Measurements from ENCODE around the gene HNRNPLL. TPM values are rescaled to one million over a fixed set of nuclear protein-coding genes. Genes with fewer than 3 reads are reported as not detected.
A peak's percentile ranks its signal among the peaks of the same experiment; 100 is the strongest.

Gene HNRNPLL
- total and polyA plus RNA-seq, 2 experiments from 2014 or later, result 42.5 to 53.4 TPM

DNA sequence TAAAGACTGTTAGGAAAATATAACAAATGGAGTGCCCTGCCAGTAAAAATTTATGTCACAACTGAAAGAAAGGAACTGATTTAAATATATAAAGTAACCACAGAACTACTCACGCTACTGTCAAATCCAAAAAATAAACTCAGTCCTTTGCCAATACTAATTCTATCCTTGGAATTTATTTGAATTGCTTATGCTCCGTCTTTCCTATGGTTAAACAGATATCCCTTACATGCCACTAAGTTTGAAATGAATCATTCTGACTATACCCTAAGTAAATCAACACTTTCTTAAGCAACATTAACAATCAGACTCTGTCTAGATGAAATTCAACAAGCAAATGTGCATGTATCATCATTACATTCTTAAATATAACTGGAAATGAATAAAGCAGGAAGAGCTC, 9.8 kb downstream of the HNRNPLL start:
- Mint-ChIP-seq H3K27me3 (ENCODE audit: insufficient read depth, low read depth, poor library complexity) (peaks cover 2% of the 10 kb centered on the region), H3K9me3 (no peaks in the 10 kb centered on the region), H3K36me3 (ENCODE audit: low read depth) (peaks cover 9% of the 10 kb centered on the region; the same call in 2 of the 3 replicates), H3K27ac (0 out of 2 replicates have a peak overlapping the region, but pooled peaks have one; percentile 25), H3K4me1 (peaks cover 46% of the 10 kb centered on the region), H3K4me3 (no peak overlapping the region)
- Histone ChIP-seq H3K4me2 (no peak overlapping the region), H3F3A (replicated peaks; ENCODE audit: low read depth) (no peaks in the 10 kb centered on the region), H3K27me3 (ENCODE audit: insufficient read depth) (no peaks in the 10 kb centered on the region), H3K27ac (ENCODE audit: low read depth) (no peak overlapping the region), H4K20me1 (replicated peaks; ENCODE audit: insufficient read depth) (peaks cover 40% of the 10 kb centered on the region), H2AFZ (no peak overlapping the region), H3K79me2 (replicated peaks; ENCODE audit: insufficient read depth) (peaks cover 100% of the 10 kb centered on the region), H3K9me2 (ENCODE audit: insufficient read depth) (no peaks in the 10 kb centered on the region), H3K36me3 (ENCODE audit: insufficient read depth) (no peaks in the 10 kb centered on the region), H3K4me1 (ENCODE audit: insufficient read depth) (peaks cover 12% of the 10 kb centered on the region), H3K4me3 (no peak overlapping the region)
- DNase-seq (ENCODE audit: low spot score), result no peak
- no peak for TF ChIP-seq ZNF114 (CRISPR knock-in tag; IDR thresholded peaks at IDR 0.05)
- TF ChIP-seq JUNB (IDR thresholded peaks at IDR 0.05; ENCODE audit: unreplicated experiment), result no peak
- no peak for TF ChIP-seq CREB1 (CRISPR knock-in tag; IDR thresholded peaks at IDR 0.05; ENCODE audit: low read depth)
- TF ChIP-seq, protein P1, sequence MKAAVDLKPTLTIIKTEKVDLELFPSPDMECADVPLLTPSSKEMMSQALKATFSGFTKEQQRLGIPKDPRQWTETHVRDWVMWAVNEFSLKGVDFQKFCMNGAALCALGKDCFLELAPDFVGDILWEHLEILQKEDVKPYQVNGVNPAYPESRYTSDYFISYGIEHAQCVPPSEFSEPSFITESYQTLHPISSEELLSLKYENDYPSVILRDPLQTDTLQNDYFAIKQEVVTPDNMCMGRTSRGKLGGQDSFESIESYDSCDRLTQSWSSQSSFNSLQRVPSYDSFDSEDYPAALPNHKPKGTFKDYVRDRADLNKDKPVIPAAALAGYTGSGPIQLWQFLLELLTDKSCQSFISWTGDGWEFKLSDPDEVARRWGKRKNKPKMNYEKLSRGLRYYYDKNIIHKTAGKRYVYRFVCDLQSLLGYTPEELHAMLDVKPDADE (IDR thresholded peaks at IDR 0.05), result no peak
- TF ChIP-seq, protein P2, sequence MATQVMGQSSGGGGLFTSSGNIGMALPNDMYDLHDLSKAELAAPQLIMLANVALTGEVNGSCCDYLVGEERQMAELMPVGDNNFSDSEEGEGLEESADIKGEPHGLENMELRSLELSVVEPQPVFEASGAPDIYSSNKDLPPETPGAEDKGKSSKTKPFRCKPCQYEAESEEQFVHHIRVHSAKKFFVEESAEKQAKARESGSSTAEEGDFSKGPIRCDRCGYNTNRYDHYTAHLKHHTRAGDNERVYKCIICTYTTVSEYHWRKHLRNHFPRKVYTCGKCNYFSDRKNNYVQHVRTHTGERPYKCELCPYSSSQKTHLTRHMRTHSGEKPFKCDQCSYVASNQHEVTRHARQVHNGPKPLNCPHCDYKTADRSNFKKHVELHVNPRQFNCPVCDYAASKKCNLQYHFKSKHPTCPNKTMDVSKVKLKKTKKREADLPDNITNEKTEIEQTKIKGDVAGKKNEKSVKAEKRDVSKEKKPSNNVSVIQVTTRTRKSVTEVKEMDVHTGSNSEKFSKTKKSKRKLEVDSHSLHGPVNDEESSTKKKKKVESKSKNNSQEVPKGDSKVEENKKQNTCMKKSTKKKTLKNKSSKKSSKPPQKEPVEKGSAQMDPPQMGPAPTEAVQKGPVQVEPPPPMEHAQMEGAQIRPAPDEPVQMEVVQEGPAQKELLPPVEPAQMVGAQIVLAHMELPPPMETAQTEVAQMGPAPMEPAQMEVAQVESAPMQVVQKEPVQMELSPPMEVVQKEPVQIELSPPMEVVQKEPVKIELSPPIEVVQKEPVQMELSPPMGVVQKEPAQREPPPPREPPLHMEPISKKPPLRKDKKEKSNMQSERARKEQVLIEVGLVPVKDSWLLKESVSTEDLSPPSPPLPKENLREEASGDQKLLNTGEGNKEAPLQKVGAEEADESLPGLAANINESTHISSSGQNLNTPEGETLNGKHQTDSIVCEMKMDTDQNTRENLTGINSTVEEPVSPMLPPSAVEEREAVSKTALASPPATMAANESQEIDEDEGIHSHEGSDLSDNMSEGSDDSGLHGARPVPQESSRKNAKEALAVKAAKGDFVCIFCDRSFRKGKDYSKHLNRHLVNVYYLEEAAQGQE (IDR thresholded peaks at IDR 0.05; ENCODE audit: unreplicated experiment), result no peak
- no peak for TF ChIP-seq EZH2 (IDR thresholded peaks at IDR 0.05; ENCODE audit: low read depth, unreplicated experiment)
- no peak for TF ChIP-seq STAT1 (IDR thresholded peaks at IDR 0.05; ENCODE audit: unreplicated experiment)
- TF ChIP-seq, protein P3, sequence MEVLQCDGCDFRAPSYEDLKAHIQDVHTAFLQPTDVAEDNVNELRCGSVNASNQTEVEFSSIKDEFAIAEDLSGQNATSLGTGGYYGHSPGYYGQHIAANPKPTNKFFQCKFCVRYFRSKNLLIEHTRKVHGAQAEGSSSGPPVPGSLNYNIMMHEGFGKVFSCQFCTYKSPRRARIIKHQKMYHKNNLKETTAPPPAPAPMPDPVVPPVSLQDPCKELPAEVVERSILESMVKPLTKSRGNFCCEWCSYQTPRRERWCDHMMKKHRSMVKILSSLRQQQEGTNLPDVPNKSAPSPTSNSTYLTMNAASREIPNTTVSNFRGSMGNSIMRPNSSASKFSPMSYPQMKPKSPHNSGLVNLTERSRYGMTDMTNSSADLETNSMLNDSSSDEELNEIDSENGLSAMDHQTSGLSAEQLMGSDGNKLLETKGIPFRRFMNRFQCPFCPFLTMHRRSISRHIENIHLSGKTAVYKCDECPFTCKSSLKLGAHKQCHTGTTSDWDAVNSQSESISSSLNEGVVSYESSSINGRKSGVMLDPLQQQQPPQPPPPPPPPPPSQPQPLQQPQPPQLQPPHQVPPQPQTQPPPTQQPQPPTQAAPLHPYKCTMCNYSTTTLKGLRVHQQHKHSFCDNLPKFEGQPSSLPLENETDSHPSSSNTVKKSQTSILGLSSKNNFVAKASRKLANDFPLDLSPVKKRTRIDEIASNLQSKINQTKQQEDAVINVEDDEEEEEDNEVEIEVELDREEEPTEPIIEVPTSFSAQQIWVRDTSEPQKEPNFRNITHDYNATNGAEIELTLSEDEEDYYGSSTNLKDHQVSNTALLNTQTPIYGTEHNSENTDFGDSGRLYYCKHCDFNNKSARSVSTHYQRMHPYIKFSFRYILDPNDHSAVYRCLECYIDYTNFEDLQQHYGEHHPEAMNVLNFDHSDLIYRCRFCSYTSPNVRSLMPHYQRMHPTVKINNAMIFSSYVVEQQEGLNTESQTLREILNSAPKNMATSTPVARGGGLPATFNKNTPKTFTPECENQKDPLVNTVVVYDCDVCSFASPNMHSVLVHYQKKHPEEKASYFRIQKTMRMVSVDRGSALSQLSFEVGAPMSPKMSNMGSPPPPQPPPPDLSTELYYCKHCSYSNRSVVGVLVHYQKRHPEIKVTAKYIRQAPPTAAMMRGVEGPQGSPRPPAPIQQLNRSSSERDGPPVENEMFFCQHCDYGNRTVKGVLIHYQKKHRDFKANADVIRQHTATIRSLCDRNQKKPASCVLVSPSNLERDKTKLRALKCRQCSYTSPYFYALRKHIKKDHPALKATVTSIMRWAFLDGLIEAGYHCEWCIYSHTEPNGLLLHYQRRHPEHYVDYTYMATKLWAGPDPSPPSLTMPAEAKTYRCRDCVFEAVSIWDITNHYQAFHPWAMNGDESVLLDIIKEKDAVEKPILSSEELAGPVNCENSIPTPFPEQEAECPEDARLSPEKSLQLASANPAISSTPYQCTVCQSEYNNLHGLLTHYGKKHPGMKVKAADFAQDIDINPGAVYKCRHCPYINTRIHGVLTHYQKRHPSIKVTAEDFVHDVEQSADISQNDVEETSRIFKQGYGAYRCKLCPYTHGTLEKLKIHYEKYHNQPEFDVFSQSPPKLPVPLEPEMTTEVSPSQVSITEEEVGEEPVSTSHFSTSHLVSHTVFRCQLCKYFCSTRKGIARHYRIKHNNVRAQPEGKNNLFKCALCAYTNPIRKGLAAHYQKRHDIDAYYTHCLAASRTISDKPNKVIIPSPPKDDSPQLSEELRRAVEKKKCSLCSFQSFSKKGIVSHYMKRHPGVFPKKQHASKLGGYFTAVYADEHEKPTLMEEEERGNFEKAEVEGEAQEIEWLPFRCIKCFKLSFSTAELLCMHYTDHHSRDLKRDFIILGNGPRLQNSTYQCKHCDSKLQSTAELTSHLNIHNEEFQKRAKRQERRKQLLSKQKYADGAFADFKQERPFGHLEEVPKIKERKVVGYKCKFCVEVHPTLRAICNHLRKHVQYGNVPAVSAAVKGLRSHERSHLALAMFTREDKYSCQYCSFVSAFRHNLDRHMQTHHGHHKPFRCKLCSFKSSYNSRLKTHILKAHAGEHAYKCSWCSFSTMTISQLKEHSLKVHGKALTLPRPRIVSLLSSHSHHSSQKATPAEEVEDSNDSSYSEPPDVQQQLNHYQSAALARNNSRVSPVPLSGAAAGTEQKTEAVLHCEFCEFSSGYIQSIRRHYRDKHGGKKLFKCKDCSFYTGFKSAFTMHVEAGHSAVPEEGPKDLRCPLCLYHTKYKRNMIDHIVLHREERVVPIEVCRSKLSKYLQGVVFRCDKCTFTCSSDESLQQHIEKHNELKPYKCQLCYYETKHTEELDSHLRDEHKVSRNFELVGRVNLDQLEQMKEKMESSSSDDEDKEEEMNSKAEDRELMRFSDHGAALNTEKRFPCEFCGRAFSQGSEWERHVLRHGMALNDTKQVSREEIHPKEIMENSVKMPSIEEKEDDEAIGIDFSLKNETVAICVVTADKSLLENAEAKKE (CRISPR knock-in tag; IDR thresholded peaks at IDR 0.05), result no peak
- TF ChIP-seq NANOG (IDR thresholded peaks at IDR 0.05; ENCODE audit: borderline replicate concordance), result no peak
- TF ChIP-seq POLR2AphosphoS5 (IDR thresholded peaks at IDR 0.05; ENCODE audit: low read depth), result no peak
- no peak for TF ChIP-seq ZNF331 (CRISPR knock-in tag; IDR thresholded peaks at IDR 0.05; ENCODE audit: low read depth)
- TF ChIP-seq EZH2phosphoT487 (IDR thresholded peaks at IDR 0.05; ENCODE audit: unreplicated experiment), result no peak
- TF ChIP-seq, protein P4, sequence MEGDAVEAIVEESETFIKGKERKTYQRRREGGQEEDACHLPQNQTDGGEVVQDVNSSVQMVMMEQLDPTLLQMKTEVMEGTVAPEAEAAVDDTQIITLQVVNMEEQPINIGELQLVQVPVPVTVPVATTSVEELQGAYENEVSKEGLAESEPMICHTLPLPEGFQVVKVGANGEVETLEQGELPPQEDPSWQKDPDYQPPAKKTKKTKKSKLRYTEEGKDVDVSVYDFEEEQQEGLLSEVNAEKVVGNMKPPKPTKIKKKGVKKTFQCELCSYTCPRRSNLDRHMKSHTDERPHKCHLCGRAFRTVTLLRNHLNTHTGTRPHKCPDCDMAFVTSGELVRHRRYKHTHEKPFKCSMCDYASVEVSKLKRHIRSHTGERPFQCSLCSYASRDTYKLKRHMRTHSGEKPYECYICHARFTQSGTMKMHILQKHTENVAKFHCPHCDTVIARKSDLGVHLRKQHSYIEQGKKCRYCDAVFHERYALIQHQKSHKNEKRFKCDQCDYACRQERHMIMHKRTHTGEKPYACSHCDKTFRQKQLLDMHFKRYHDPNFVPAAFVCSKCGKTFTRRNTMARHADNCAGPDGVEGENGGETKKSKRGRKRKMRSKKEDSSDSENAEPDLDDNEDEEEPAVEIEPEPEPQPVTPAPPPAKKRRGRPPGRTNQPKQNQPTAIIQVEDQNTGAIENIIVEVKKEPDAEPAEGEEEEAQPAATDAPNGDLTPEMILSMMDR (conservative IDR thresholded peaks at IDR 0.05; ENCODE audit: low read depth in 2 of 2), result no peak
- ATAC-seq, result no peak
